ENCODE results near the gene SLC25A42.

DNA sequence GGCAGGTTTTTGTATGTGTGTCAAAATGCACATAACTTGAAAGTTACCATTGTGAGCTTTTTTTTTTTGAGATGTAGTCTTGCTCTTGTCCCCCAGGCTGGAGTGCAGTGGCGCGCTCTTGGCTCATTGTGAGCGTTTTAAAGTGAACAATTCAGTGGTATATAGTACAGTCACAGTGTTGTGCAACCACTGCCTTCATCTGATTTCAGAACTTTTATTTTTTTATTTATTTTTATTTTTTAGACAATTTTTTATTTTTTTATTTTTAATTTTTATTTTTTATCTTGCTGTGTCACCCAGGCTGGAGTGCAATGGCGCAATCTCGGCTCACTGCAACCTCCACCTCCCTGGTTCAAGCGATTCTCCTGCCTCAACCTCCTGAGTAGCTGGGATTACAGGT is 15.0 kb downstream of the SLC25A42 start:
- TF ChIP-seq, protein P1, sequence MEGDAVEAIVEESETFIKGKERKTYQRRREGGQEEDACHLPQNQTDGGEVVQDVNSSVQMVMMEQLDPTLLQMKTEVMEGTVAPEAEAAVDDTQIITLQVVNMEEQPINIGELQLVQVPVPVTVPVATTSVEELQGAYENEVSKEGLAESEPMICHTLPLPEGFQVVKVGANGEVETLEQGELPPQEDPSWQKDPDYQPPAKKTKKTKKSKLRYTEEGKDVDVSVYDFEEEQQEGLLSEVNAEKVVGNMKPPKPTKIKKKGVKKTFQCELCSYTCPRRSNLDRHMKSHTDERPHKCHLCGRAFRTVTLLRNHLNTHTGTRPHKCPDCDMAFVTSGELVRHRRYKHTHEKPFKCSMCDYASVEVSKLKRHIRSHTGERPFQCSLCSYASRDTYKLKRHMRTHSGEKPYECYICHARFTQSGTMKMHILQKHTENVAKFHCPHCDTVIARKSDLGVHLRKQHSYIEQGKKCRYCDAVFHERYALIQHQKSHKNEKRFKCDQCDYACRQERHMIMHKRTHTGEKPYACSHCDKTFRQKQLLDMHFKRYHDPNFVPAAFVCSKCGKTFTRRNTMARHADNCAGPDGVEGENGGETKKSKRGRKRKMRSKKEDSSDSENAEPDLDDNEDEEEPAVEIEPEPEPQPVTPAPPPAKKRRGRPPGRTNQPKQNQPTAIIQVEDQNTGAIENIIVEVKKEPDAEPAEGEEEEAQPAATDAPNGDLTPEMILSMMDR (conservative IDR thresholded peaks at IDR 0.05; ENCODE audit: low read depth, low read length) = no peak
- TF ChIP-seq EZH2 (IDR thresholded peaks at IDR 0.05; ENCODE audit: borderline replicate concordance, low read depth, low read length, poor library complexity, severe bottlenecking) = no peak

Measured in A673 (cell line).